ENCODE results near the gene TMEM245.

DNA sequence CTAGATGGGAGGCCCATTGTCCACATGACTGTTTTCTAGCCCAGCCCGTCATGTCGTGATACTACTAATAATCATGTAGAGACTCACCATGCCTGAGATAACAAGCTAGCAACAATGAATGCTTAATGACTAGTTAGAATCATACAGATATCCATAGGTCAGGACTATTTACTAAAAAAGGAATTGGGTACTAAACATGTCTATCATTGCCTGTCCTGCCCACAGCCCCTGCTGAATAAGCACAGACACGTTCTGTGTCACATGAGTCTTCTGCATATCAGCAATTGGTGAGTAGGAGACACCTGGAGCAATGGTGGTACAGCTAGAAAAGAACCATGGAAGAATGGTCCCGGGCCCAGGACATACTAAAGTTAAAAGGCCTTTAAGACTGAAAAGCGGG is 29.3 kb upstream of the TMEM245 start:
- TF ChIP-seq, protein P1, sequence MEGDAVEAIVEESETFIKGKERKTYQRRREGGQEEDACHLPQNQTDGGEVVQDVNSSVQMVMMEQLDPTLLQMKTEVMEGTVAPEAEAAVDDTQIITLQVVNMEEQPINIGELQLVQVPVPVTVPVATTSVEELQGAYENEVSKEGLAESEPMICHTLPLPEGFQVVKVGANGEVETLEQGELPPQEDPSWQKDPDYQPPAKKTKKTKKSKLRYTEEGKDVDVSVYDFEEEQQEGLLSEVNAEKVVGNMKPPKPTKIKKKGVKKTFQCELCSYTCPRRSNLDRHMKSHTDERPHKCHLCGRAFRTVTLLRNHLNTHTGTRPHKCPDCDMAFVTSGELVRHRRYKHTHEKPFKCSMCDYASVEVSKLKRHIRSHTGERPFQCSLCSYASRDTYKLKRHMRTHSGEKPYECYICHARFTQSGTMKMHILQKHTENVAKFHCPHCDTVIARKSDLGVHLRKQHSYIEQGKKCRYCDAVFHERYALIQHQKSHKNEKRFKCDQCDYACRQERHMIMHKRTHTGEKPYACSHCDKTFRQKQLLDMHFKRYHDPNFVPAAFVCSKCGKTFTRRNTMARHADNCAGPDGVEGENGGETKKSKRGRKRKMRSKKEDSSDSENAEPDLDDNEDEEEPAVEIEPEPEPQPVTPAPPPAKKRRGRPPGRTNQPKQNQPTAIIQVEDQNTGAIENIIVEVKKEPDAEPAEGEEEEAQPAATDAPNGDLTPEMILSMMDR (conservative IDR thresholded peaks at IDR 0.05 in 1 of 2, IDR thresholded peaks at IDR 0.05 in 1 of 2; ENCODE audit: low read depth in 1 of 2, low read length in 2 of 2), result no peak
- TF ChIP-seq EZH2 (IDR thresholded peaks at IDR 0.05; ENCODE audit: low read length, missing control alignments), result no peak
